Stomach (tissue), 4 donors: ENCODE measurements around the gene CCM2L.

ENCODE experiments used
- EP300 ChIP-seq: sonication (generic); formaldehyde crosslinking; IDR thresholded peaks from one replicate; pipeline ENCODE4 v1.6.1; 2017; ENCODE audit warnings: antibody characterized with exemption
- POLR2AphosphoS5 ChIP-seq, 3 donors: sonication (generic); formaldehyde crosslinking; IDR thresholded peaks; one replicate each; pipeline ENCODE4 v1.6.1; 2016; ENCODE audit warnings: antibody characterized with exemption in 3 of 3
- TF ChIP-seq, protein P1 (sequence below), 7 experiments: fragments of 450-650 bp in 4 of 7; fragments of 200-600 bp in 3 of 7; sonication (generic) in 3 of 7; IDR thresholded peaks; one replicate each; pipeline ENCODE4 v1.5.1; 2016 to 2019; ENCODE audit warnings: antibody characterized with exemption in 7 of 7, control low read depth in 2 of 7, mild to moderate bottlenecking in 1 of 7

DNA sequence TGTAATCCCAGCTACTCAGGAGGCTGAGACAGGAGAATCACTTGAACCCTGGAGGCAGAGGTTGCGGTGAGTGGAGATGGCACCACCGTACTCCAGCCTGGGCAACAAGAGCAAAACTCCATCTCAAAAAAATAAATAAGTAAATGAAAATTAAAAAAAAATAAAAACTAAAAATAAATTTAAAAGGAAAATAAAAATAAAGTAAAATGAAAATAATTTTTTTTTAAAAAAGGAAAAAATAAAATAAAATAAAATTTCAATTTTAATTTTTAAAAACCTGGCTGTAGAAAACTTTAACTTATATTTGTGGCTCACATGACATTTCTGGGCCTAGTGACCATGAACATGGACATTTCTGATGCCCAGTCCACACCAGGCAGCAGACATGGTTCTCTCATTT lies 57.9 kb downstream of the CCM2L start:
- no peak for TF ChIP-seq POLR2AphosphoS5 (IDR thresholded peaks at IDR 0.05)
- TF ChIP-seq, protein P1, sequence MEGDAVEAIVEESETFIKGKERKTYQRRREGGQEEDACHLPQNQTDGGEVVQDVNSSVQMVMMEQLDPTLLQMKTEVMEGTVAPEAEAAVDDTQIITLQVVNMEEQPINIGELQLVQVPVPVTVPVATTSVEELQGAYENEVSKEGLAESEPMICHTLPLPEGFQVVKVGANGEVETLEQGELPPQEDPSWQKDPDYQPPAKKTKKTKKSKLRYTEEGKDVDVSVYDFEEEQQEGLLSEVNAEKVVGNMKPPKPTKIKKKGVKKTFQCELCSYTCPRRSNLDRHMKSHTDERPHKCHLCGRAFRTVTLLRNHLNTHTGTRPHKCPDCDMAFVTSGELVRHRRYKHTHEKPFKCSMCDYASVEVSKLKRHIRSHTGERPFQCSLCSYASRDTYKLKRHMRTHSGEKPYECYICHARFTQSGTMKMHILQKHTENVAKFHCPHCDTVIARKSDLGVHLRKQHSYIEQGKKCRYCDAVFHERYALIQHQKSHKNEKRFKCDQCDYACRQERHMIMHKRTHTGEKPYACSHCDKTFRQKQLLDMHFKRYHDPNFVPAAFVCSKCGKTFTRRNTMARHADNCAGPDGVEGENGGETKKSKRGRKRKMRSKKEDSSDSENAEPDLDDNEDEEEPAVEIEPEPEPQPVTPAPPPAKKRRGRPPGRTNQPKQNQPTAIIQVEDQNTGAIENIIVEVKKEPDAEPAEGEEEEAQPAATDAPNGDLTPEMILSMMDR (IDR thresholded peaks at IDR 0.05) = no peak
- TF ChIP-seq EP300 = no peak
